ENCODE measurements around the gene TEX38. TPM values are rescaled to one million over a fixed set of nuclear protein-coding genes. Genes with fewer than 3 reads are reported as not detected.

Gene TEX38
- total and polyA plus RNA-seq, 2 donors (not counting 1 experiment from before 2014, with no cell fraction given), result not detected

GRCh38 chr1:46639547-46639946 lies 32.1 kb upstream of the TEX38 start:
- Mint-ChIP-seq H3K4me1 (no peaks in the 10 kb centered on the region), H3K9me3 (ENCODE audit: insufficient read depth) (no peaks in the 10 kb centered on the region), H3K27ac (no peak overlapping the region), H3K27me3 (no peaks in the 10 kb centered on the region), H3K4me3 (no peak overlapping the region)
- H3K27me3 ChIP-seq (replicated peaks in 1 of 4; ENCODE audit: control extremely low read depth in 1 of 4, control insufficient read depth in 3 of 4, insufficient read depth in 4 of 4, low read length in 3 of 4), result no peaks in the 10 kb centered on the region
- H3K27ac ChIP-seq (ENCODE audit: low read length in 2 of 2), result no peak overlapping the region
- peaks cover 5 to 29% of the 10 kb centered on the region in 2 experiments for H3K36me3 ChIP-seq (replicated peaks in 1 of 2; ENCODE audit: control extremely low read depth in 1 of 2, control insufficient read depth in 1 of 2, extremely low read depth in 1 of 2, insufficient read depth in 2 of 2, low read length in 1 of 2)
- DNase-seq (no peak), ATAC-seq (ENCODE audit: low read depth) (no peak)
- no peak for TF ChIP-seq CTCF (IDR thresholded peaks at IDR 0.05)
- TF ChIP-seq EZH2 (IDR thresholded peaks at IDR 0.05; ENCODE audit: borderline replicate concordance, insufficient read depth, low read depth, low read length, poor library complexity, severe bottlenecking), result no peak
- H2AFZ ChIP-seq (ENCODE audit: insufficient read depth, low read depth, low read length, poor library complexity, severe bottlenecking), result no peak overlapping the region
- H3K4me2 ChIP-seq (replicated peaks; ENCODE audit: low read depth, low read length, poor library complexity, severe bottlenecking), result no peak overlapping the region
- ChIA-PET CTCF (no interaction called here), POLR2A (no interaction called here)
- no CpG with 5 or more reads among the region's 1 CpG for WGBS (ENCODE audit: insufficient coverage)
- no peaks in the 10 kb centered on the region for H3K79me2 ChIP-seq (ENCODE audit: control insufficient read depth, insufficient read depth, low read length)
- H4K20me1 ChIP-seq (ENCODE audit: control insufficient read depth, insufficient read depth, low read length, poor library complexity, severe bottlenecking), result no peaks in the 10 kb centered on the region
- H3K4me1 ChIP-seq (ENCODE audit: control insufficient read depth in 2 of 2, insufficient read depth in 2 of 2, low read length in 2 of 2), result no peaks in the 10 kb centered on the region
- H3K4me3 ChIP-seq (ENCODE audit: control extremely low read depth in 1 of 5, extremely low read depth in 1 of 5, insufficient read depth in 1 of 5, low read depth in 2 of 5, low read length in 4 of 5), result no peak overlapping the region
- intact Hi-C loops (cut with micrococcal nuclease), result no loop called here
- H3K9me3 ChIP-seq (ENCODE audit: control extremely low read depth in 1 of 3, control insufficient read depth in 2 of 3, insufficient read depth in 1 of 3, low read length in 2 of 3), result no peaks in the 10 kb centered on the region
- no peak overlapping the region for H3K9ac ChIP-seq (ENCODE audit: low read length)

- H2AFZ ChIP-seq (ENCODE audit: insufficient read depth, low read depth, low read length, poor library complexity, severe bottlenecking), result no peak overlapping the region
- no peak for DNase-seq
- TF ChIP-seq CTCF (IDR thresholded peaks at IDR 0.05) (no peak), EZH2 (IDR thresholded peaks at IDR 0.05; ENCODE audit: borderline replicate concordance, insufficient read depth, low read depth, low read length, poor library complexity, severe bottlenecking) (no peak)
- no peak overlapping the region for H3K4me2 ChIP-seq (replicated peaks; ENCODE audit: low read depth, low read length, poor library complexity, severe bottlenecking)
- H3K27ac Mint-ChIP-seq, result no peak overlapping the region
- H3K4me1 ChIP-seq (ENCODE audit: control insufficient read depth in 2 of 2, insufficient read depth in 2 of 2, low read length in 2 of 2), result no peaks in the 10 kb centered on the region
- no peaks in the 10 kb centered on the region for H3K79me2 ChIP-seq (ENCODE audit: control insufficient read depth, insufficient read depth, low read length)
- no peaks in the 10 kb centered on the region for H4K20me1 ChIP-seq (ENCODE audit: control insufficient read depth, insufficient read depth, low read length, poor library complexity, severe bottlenecking)
- no peaks in the 10 kb centered on the region for H3K4me1 Mint-ChIP-seq
- no peak overlapping the region for H3K27ac ChIP-seq (ENCODE audit: low read length in 2 of 2)
- ChIA-PET CTCF (no interaction called here), POLR2A (no interaction called here)
- H3K9ac ChIP-seq (ENCODE audit: low read length), result no peak overlapping the region
- peaks cover 1 to 9% of the 10 kb centered on the region in 2 experiments for H3K36me3 ChIP-seq (replicated peaks in 1 of 2; ENCODE audit: control extremely low read depth in 1 of 2, control insufficient read depth in 1 of 2, extremely low read depth in 1 of 2, insufficient read depth in 2 of 2, low read length in 1 of 2)
- H3K4me3 Mint-ChIP-seq, result no peak overlapping the region
- H3K4me3 ChIP-seq (ENCODE audit: control extremely low read depth in 1 of 5, extremely low read depth in 1 of 5, insufficient read depth in 1 of 5, low read depth in 2 of 5, low read length in 4 of 5), result no peak overlapping the region
- H3K27me3 Mint-ChIP-seq, result no peaks in the 10 kb centered on the region
- intact Hi-C loops (cut with micrococcal nuclease), result no loop called here
- H3K9me3 Mint-ChIP-seq (ENCODE audit: insufficient read depth), result no peaks in the 10 kb centered on the region
- H3K27me3 ChIP-seq (replicated peaks in 1 of 4; ENCODE audit: control extremely low read depth in 1 of 4, control insufficient read depth in 3 of 4, insufficient read depth in 4 of 4, low read length in 3 of 4), result no peaks in the 10 kb centered on the region
- no peak for ATAC-seq (ENCODE audit: low read depth)
- H3K9me3 ChIP-seq (ENCODE audit: control extremely low read depth in 1 of 3, control insufficient read depth in 2 of 3, insufficient read depth in 1 of 3, low read length in 2 of 3), result no peaks in the 10 kb centered on the region
Observed at GRCh38 chr1:46642115-46642680, 29.5 kb upstream of the TEX38 start.

All from B cell (primary cell).